LNCaP clone FGC (cell line): ENCODE results near the gene LRCH3.

Experiments used
- DNase-seq: peaks from one replicate; pipeline ENCODE4 v3.0.0-alpha.2; 2011; ENCODE audit warnings: low read depth
- H3K4me3 ChIP-seq: 2 replicates; pipeline ENCODE4 v1.5.1; 2011; ENCODE audit warnings: mild to moderate bottlenecking, low read depth, low read length, control low read depth
- CTCF ChIP-seq: IDR thresholded peaks from 2 replicates; pipeline ENCODE4 v1.5.1; 2012; ENCODE audit warnings: mild to moderate bottlenecking; ENCODE audit not compliant: control insufficient read depth, insufficient read depth; ENCODE audit errors: extremely low read depth

The LRCH3 gene

GRCh38 chr3:197873329-197873728, 82.3 kb downstream of the LRCH3 start:
- no peak for TF ChIP-seq CTCF
- DNase-seq = no peak
- H3K4me3 ChIP-seq = no peak overlapping the region

- TF ChIP-seq CTCF = no peak
- no peak for DNase-seq
- no peak overlapping the region for H3K4me3 ChIP-seq
Observed at GRCh38 chr3:197874064-197874463, 83.0 kb downstream of the LRCH3 start.

GRCh38 chr3:197874653-197875052, 83.6 kb downstream of the LRCH3 start:
- DNase-seq = peak; percentile 47
- no peak overlapping the region for H3K4me3 ChIP-seq
- no peak for TF ChIP-seq CTCF

GRCh38 chr3:197877902-197878301, 86.8 kb downstream of the LRCH3 start:
- DNase-seq = no peak
- TF ChIP-seq CTCF = no peak
- no peak overlapping the region for H3K4me3 ChIP-seq

- DNase-seq = no peak
- no peak overlapping the region for H3K4me3 ChIP-seq
- no peak for TF ChIP-seq CTCF
Observed at GRCh38 chr3:197878427-197878826, 87.4 kb downstream of the LRCH3 start.

- DNase-seq = no peak
- no peak overlapping the region for H3K4me3 ChIP-seq
- no peak for TF ChIP-seq CTCF
Observed at GRCh38 chr3:197880491-197881269, 89.6 kb downstream of the LRCH3 start.
